Measurements from ENCODE around the gene AATF.

- TF ChIP-seq CTCF (IDR thresholded peaks at IDR 0.05) = no peak
- TF ChIP-seq POLR2A (IDR thresholded peaks at IDR 0.05) = no peak
- TF ChIP-seq EP300 (IDR thresholded peaks at IDR 0.05) = no peak
Observed at GRCh38 chr17:36913132-36913531, 35.6 kb upstream of the AATF start.

Measured in ovary (tissue), 3 donors.